ENCODE data around the gene LEPR.
"Not testable (repeated sequence)": the region's sequence is repeated elsewhere in the genome, so short reads cannot be mapped to it uniquely, and the experiment has no call there.

- not testable (repeated sequence) for TF ChIP-seq CTCF, EZH2phosphoT487 (IDR thresholded peaks at IDR 0.05; ENCODE audit: low read length)
Observed at GRCh38 chr1:65465837-65466236, 45.4 kb downstream of the LEPR start.
